Heart left ventricle (tissue), 16 donors: ENCODE data around the gene MS4A8. TPM values are rescaled to one million over a fixed set of nuclear protein-coding genes. Genes with fewer than 3 reads are reported as not detected.

ENCODE experiments used
- ATAC-seq, 4 donors: fragments of 200-7000 bp; cut with Tn5 transposase; one replicate each; pipeline ENCODE4 v1.9.1; 2020 to 2022; ENCODE audit warnings: moderate library complexity in 4 of 4, mild to moderate bottlenecking in 3 of 4, moderate number of reproducible peaks in 1 of 4
- DNase-seq, 5 donors: peaks; one replicate each; pipeline ENCODE4 v3.0.0-alpha.2; 2020
- H3K27ac ChIP-seq, 12 donors: fragments of 200-600 bp; sonication (generic) in 4 of 12; one replicate each; pipeline versions ENCODE4 v1.5.0 to v1.8.0; 2016 to 2022; ENCODE audit warnings: mild to moderate bottlenecking in 2 of 12
- H3K27me3 ChIP-seq, 9 donors: fragments of 200-600 bp; sonication (generic) in 2 of 9; one replicate each; pipeline versions ENCODE4 v1.5.1 to v1.8.0; 2016 to 2022; ENCODE audit warnings: mild to moderate bottlenecking in 3 of 9
- H3K36me3 ChIP-seq, 9 donors: fragments of 200-600 bp; sonication (generic) in 2 of 9; one replicate each; pipeline versions ENCODE4 v1.5.0 to v1.8.0; 2018 to 2022; ENCODE audit warnings: mild to moderate bottlenecking in 2 of 9
- H3K4me1 ChIP-seq, 12 donors: fragments of 200-600 bp; sonication (generic) in 4 of 12; one replicate each; pipeline versions ENCODE4 v1.5.0 to v1.8.0; 2016 to 2022; ENCODE audit warnings: mild to moderate bottlenecking in 3 of 12
- H3K4me3 ChIP-seq, 12 donors: fragments of 200-600 bp; sonication (generic) in 4 of 12; one replicate each; pipeline versions ENCODE4 v1.5.0 to v1.8.0; 2017 to 2022; ENCODE audit warnings: mild to moderate bottlenecking in 9 of 12, moderate library complexity in 4 of 12
- H3K9me3 ChIP-seq, 12 donors: fragments of 200-600 bp; sonication (generic) in 4 of 12; one replicate each; pipeline versions ENCODE4 v1.5.0 to v1.8.0; 2016 to 2022; ENCODE audit warnings: mild to moderate bottlenecking in 1 of 12
- CTCF ChIP-seq, 12 donors: fragments of 200-600 bp; sonication (generic) in 4 of 12; IDR thresholded peaks; one replicate each; pipeline versions ENCODE4 v1.5.0 to v1.8.0; 2018 to 2022; ENCODE audit warnings: antibody characterized with exemption in 12 of 12, mild to moderate bottlenecking in 5 of 12
- POLR2A ChIP-seq, 2 donors: fragments of 450-650 bp; IDR thresholded peaks; one replicate each; pipeline ENCODE4 v1.6.1; 2017; ENCODE audit warnings: antibody characterized with exemption in 2 of 2, mild to moderate bottlenecking in 2 of 2, moderate library complexity in 2 of 2
- WGBS, 4 donors: extraction: QIAGEN DNeasy Blood & Tissue Kit in 2 of 4; methylation state at CpG; one replicate each; pipeline versions ENCODE4 v1.1.5 to v1.1.7; 2013 to 2018; 5-methylcytosine and 5-hydroxymethylcytosine counted together
- intact Hi-C, 10 donors: fragments of 100-400 bp; cut with DNase I; formaldehyde crosslinking; loops; one replicate each; pipeline versions ENCODE4 v1.11.1 to v1.14.2; 2022
- polyA plus RNA-seq, 2 donors: library from polyadenylated mRNA; stranded (reverse); fragments of 200-250 nt; gene quantifications; one replicate each; pipeline ENCODE4 v1.2.3, GENCODE V29; 2013
- total RNA-seq, 9 donors: library from RNA; depleted of rRNA in 2 of 9; stranded (reverse); fragments of >200 nt in 2 of 9; fragmentation: NEBNext Ultra II Directional in 3 of 9; extraction: Animal tissue kit (Norgen Biotek cat#: 25700) in 3 of 9; gene quantifications; one replicate each; pipeline versions ENCODE4 v1.1.0 to v1.2.4, GENCODE V29; 2016 to 2023
- donor health status: ischemic (EF 13 %, LVEDD 7.1; RV severe dilation, severe dysfunction).
- donor health status: healthy with polysubstance abuse.
- donor health status: DM: no; HTN: yes; CAD: no.
- donor health status: DM: no; HTN: no; CAD: no.
- donor health status: ischemic (EF 25% LVEDD 6.9; RV normal size, moderate dysfunction).
- donor health status: ischemic (EF 25% LVEDD 5.7; RV mildly dilated, moderate dysfunction).
- donor health status: healthy.
- donor health status: DM: yes; HTN: yes; CAD: no.
- donor health status: ischemic (EF 35%, LVEDD 5.7; RV mildly dilated, moderate dysfunction).
- donor health status: nonischemic (EF 11% LVEDD 7.7; RV severe dilation, severe dysfunction).
- donor health status: DM: yes; HTN: yes; CAD: no.
- donor health status: PGD.
- donor health status: ischemic (EF 29% LVEDD 5.4; RV normal size, mild dysfunction).
- donor health status: nonischemic (EF 23%, LVEDD 6.1; RV moderate dilation, normal function).

MS4A8 gene
- total and polyA plus RNA-seq, 11 donors: not detected

GRCh38 chr11:60764879-60765278, 65.5 kb downstream of the MS4A8 start:
- intact Hi-C loops: no loop called here
- H3K9me3 ChIP-seq: no peaks in the 10 kb centered on the region
- H3K4me3 ChIP-seq: no peak overlapping the region
- H3K4me1 ChIP-seq: peaks cover 0 to 6% (median 0%) of the 10 kb centered on the region in 12 donors
- H3K36me3 ChIP-seq: no peaks in the 10 kb centered on the region
- peaks cover 0 to 65% (median 4%) of the 10 kb centered on the region in 9 donors for H3K27me3 ChIP-seq
- WGBS, 4 donors: 13 to 46% (median 35%) methylated on average over 1 of the region's 1 CpG
- H3K27ac ChIP-seq: no peak overlapping the region
- TF ChIP-seq CTCF (IDR thresholded peaks at IDR 0.05) (no peak), POLR2A (IDR thresholded peaks at IDR 0.05) (no peak)
- no peak for ATAC-seq
- no peak for DNase-seq

- Histone ChIP-seq H3K36me3 (no peaks in the 10 kb centered on the region), H3K4me3 (no peak overlapping the region), H3K4me1 (peaks cover 0 to 6% (median 0%) of the 10 kb centered on the region in 12 donors), H3K27ac (no peak overlapping the region), H3K9me3 (no peaks in the 10 kb centered on the region), H3K27me3 (peaks cover 0 to 69% (median 4%) of the 10 kb centered on the region in 9 donors)
- TF ChIP-seq CTCF (IDR thresholded peaks at IDR 0.05) (no peak), POLR2A (IDR thresholded peaks at IDR 0.05) (no peak)
- 89 to 92% (median 90%) methylated on average over 5 of the region's 5 CpGs for WGBS, 4 donors
- intact Hi-C loops: no loop called here
- ATAC-seq (no peak), DNase-seq (no peak)
These were observed 65.9 kb downstream of the MS4A8 start for GRCh38 chr11:60765355-60765754.

Other genes with a start within 250 kb of the MS4A8 start
- gene MS4A1, start 243.8 kb upstream of the MS4A8 start, total RNA-seq: under 1 TPM in 2 of 9 donors, not detected in 7; 0.45 to 0.86 TPM
- gene MS4A1, start 243.8 kb upstream of the MS4A8 start, polyA plus RNA-seq: under 1 TPM in 1 of 2 donors, not detected in 1; 0.08 TPM
- not detected for gene MS4A12, start 206.8 kb upstream of the MS4A8 start, total RNA-seq
- gene MS4A12, start 206.8 kb upstream of the MS4A8 start, polyA plus RNA-seq: not detected
- not detected for gene MS4A13, start 184.2 kb upstream of the MS4A8 start, total RNA-seq
- gene MS4A13, start 184.2 kb upstream of the MS4A8 start, polyA plus RNA-seq: not detected
- not detected for gene MS4A18, start 25.1 kb downstream of the MS4A8 start, total RNA-seq
- gene MS4A18, start 25.1 kb downstream of the MS4A8 start, polyA plus RNA-seq: not detected
- gene MS4A15, start 57.3 kb downstream of the MS4A8 start, total RNA-seq: not detected
- gene MS4A15, start 57.3 kb downstream of the MS4A8 start, polyA plus RNA-seq: not detected
- not detected for gene MS4A10, start 85.7 kb downstream of the MS4A8 start, total RNA-seq
- not detected for gene MS4A10, start 85.7 kb downstream of the MS4A8 start, polyA plus RNA-seq
- 10 to 100 TPM in 5 of 9 donors, 1 to 10 TPM in 4; 6.0 to 26.7 (median 10.1) TPM for gene CCDC86, start 142.5 kb downstream of the MS4A8 start, total RNA-seq
- 10 to 100 TPM in 1 of 2 donors, 1 to 10 TPM in 1; 8.1 to 33.3 TPM for gene CCDC86, start 142.5 kb downstream of the MS4A8 start, polyA plus RNA-seq
- gene PTGDR2, start 156.3 kb downstream of the MS4A8 start, total RNA-seq: 1 to 10 TPM in 8 of 9 donors, under 1 TPM in 1; 0.61 to 7.9 (median 1.4) TPM
- 1 to 10 TPM in 1 of 2 donors, under 1 TPM in 1; 0.76 to 4.3 TPM for gene PTGDR2, start 156.3 kb downstream of the MS4A8 start, polyA plus RNA-seq
- gene ZP1, start 167.9 kb downstream of the MS4A8 start, total RNA-seq: under 1 TPM in 2 of 9 donors, not detected in 7; 0.30 to 0.95 TPM
- under 1 TPM; 0.15 to 0.33 TPM for gene ZP1, start 167.9 kb downstream of the MS4A8 start, polyA plus RNA-seq
- gene PRPF19, start 207.0 kb downstream of the MS4A8 start, total RNA-seq: 10 to 100 TPM; 30.8 to 72.0 (median 40.8) TPM
- gene PRPF19, start 207.0 kb downstream of the MS4A8 start, polyA plus RNA-seq: 10 to 100 TPM; 35.5 to 62.2 TPM
- gene TMEM109, start 214.5 kb downstream of the MS4A8 start, total RNA-seq: 100 to 1,000 TPM in 4 of 9 donors, 10 to 100 TPM in 5; 82.9 to 123 (median 96.3) TPM
- gene TMEM109, start 214.5 kb downstream of the MS4A8 start, polyA plus RNA-seq: 100 to 1,000 TPM in 1 of 2 donors, 10 to 100 TPM in 1; 71.8 to 131 TPM
- 10 to 100 TPM in 2 of 9 donors, 1 to 10 TPM in 7; 3.1 to 16.1 (median 8.5) TPM for gene TMEM132A, start 224.8 kb downstream of the MS4A8 start, total RNA-seq
- gene TMEM132A, start 224.8 kb downstream of the MS4A8 start, polyA plus RNA-seq: 1 to 10 TPM; 7.0 to 8.9 TPM